Esophagus muscularis mucosa (tissue), 4 donors: Measurements from ENCODE around the gene APP. TPM values are rescaled to one million over a fixed set of nuclear protein-coding genes. Genes with fewer than 3 reads are reported as not detected.

Experiments
- DNase-seq: peaks from one replicate; pipeline ENCODE4 v3.0.0-alpha.2; 2017; ENCODE audit errors: extremely low spot score
- H3K27ac ChIP-seq, 4 donors: fragments of 200-600 bp; sonication (generic); replicated peaks in 1 of 4; 1 replicate in 3 of 4; 2 replicates in 1 of 4; pipeline ENCODE4 v1.5.1; 2016 to 2019; ENCODE audit warnings: mild to moderate bottlenecking in 1 of 4
- H3K27me3 ChIP-seq, 4 donors: fragments of 200-600 bp; sonication (generic); one replicate each; pipeline versions ENCODE4 v1.5.1 to v1.6.0; 2016 to 2019
- H3K36me3 ChIP-seq, 4 donors: fragments of 200-600 bp; sonication (generic); one replicate each; pipeline ENCODE4 v1.5.1; 2016 to 2019
- H3K4me1 ChIP-seq, 4 donors: fragments of 200-600 bp; sonication (generic); one replicate each; pipeline ENCODE4 v1.5.1; 2016 to 2019
- H3K4me3 ChIP-seq, 4 donors: fragments of 200-600 bp; sonication (generic); 1 replicate in 2 of 4; 2 replicates in 2 of 4; pipeline ENCODE4 v1.5.1; 2016 to 2019; ENCODE audit warnings: mild to moderate bottlenecking in 4 of 4, moderate library complexity in 1 of 4
- H3K9me3 ChIP-seq, 4 donors: fragments of 200-600 bp; sonication (generic); 1 replicate in 3 of 4; 2 replicates in 1 of 4; pipeline ENCODE4 v1.5.1; 2016 to 2019
- EP300 ChIP-seq: sonication (generic); formaldehyde crosslinking; IDR thresholded peaks from one replicate; pipeline ENCODE4 v1.6.1; 2017; ENCODE audit warnings: antibody characterized with exemption
- POLR2A ChIP-seq: fragments of 450-650 bp; IDR thresholded peaks from one replicate; pipeline ENCODE4 v1.6.1; 2017; ENCODE audit warnings: antibody characterized with exemption, moderate library complexity, mild to moderate bottlenecking, low read depth
- POLR2AphosphoS5 ChIP-seq, 2 donors: sonication (generic); formaldehyde crosslinking; IDR thresholded peaks; one replicate each; pipeline ENCODE4 v1.6.1; 2017; ENCODE audit warnings: antibody characterized with exemption in 2 of 2
- WGBS: methylation state at CpG from one replicate; pipeline ENCODE4 v1.1.5; 2018; 5-methylcytosine and 5-hydroxymethylcytosine counted together
- intact Hi-C: fragments of 100-400 bp; cut with DNase I; formaldehyde crosslinking; loops from one replicate; pipeline ENCODE4 v1.15.1; 2023
- total RNA-seq, 4 donors: library from RNA; depleted of rRNA; stranded (reverse); fragments of >200 nt; gene quantifications; one replicate each; pipeline versions ENCODE4 v1.1.0 to v1.2.1, GENCODE V29; 2016
- TF ChIP-seq, protein P1 (sequence below), 3 experiments: fragments of 200-600 bp in 2 of 3; fragments of 450-650 bp in 1 of 3; sonication (generic) in 2 of 3; IDR thresholded peaks; one replicate each; pipeline ENCODE4 v1.5.1; 2017 to 2019; ENCODE audit warnings: antibody characterized with exemption in 3 of 3, mild to moderate bottlenecking in 2 of 3, moderate library complexity in 1 of 3

The APP gene
- total RNA-seq, 4 donors from 2014 or later, result 459 to 790 (median 624) TPM

DNA sequence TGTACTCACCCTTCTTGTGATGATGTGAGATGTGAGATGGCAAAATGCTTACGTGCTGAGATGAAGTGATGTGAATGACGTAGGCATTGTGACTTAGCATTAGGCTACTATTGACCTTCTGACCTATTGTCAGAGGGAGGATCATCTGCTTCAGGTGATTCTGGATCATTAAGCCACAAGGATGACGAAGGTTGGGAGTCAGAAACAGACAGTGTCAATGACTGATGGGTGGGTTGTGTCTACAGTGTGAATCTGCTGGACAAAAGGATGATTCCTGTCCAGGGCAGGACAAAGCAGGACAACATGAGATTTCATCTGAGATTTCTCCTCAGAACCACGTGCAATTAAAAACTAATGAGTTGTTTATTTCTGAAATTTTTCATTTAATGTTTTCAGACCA lies 306.8 kb downstream of the APP start:
- no peak for TF ChIP-seq EP300
- TF ChIP-seq, protein P1, sequence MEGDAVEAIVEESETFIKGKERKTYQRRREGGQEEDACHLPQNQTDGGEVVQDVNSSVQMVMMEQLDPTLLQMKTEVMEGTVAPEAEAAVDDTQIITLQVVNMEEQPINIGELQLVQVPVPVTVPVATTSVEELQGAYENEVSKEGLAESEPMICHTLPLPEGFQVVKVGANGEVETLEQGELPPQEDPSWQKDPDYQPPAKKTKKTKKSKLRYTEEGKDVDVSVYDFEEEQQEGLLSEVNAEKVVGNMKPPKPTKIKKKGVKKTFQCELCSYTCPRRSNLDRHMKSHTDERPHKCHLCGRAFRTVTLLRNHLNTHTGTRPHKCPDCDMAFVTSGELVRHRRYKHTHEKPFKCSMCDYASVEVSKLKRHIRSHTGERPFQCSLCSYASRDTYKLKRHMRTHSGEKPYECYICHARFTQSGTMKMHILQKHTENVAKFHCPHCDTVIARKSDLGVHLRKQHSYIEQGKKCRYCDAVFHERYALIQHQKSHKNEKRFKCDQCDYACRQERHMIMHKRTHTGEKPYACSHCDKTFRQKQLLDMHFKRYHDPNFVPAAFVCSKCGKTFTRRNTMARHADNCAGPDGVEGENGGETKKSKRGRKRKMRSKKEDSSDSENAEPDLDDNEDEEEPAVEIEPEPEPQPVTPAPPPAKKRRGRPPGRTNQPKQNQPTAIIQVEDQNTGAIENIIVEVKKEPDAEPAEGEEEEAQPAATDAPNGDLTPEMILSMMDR (IDR thresholded peaks at IDR 0.05), result no peak
- Histone ChIP-seq H3K27me3 (no peaks in the 10 kb centered on the region), H3K4me3 (no peak overlapping the region), H3K9me3 (no peaks in the 10 kb centered on the region), H3K36me3 (no peaks in the 10 kb centered on the region), H3K4me1 (peaks cover 0 to 6% (median 0%) of the 10 kb centered on the region in 4 donors), H3K27ac (no peak overlapping the region)
- no peak for DNase-seq
- 86% methylated on average over 4 of the region's 4 CpGs for WGBS
- intact Hi-C loops, result loop anchor here (5.0 kb wide), 1 partner anchor 71 kb away; no protein-coding TSS in a partner anchor

DNA sequence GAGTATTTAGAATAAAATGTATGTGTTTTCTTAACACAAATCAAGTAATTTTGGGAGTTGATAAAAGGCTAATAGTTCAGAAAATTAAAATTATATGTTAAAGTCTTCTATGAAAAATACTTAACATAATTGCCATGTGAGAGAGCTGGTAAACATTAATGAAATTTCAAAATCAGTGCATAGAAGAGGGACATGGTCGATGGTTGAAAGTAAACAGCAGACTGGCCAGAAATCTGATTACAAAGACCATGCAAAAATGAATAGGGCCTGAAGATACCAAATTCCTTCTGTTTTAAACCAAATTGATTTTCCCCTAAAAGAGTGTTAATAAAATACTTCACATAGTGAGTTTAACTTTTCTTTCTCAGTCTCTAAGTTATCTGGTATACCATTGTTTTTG lies 307.5 kb downstream of the APP start:
- H3K27ac ChIP-seq, result no peak overlapping the region
- 77% methylated on average over 1 of the region's 1 CpG for WGBS
- TF ChIP-seq, protein P1 (IDR thresholded peaks at IDR 0.05), result no peak
- TF ChIP-seq POLR2A (no peak), EP300 (no peak), POLR2AphosphoS5 (IDR thresholded peaks at IDR 0.05) (no peak)
- H3K4me1 ChIP-seq, result peaks cover 0 to 6% (median 0%) of the 10 kb centered on the region in 4 donors
- H3K9me3 ChIP-seq, result no peaks in the 10 kb centered on the region
- no peak for DNase-seq
- intact Hi-C loops, result loop anchor here (5.0 kb wide), 1 partner anchor 71 kb away; no protein-coding TSS in a partner anchor
- H3K4me3 ChIP-seq, result no peak overlapping the region
- no peaks in the 10 kb centered on the region for H3K36me3 ChIP-seq
- H3K27me3 ChIP-seq, result no peaks in the 10 kb centered on the region

- TF ChIP-seq, protein P1 (IDR thresholded peaks at IDR 0.05), result peak; percentile 50 to 69 (median 58)
- no peak for TF ChIP-seq POLR2A
- DNase-seq, result no peak
- intact Hi-C loops, result loop anchor here (5.0 kb wide), 1 partner anchor 70 kb away; no protein-coding TSS in a partner anchor
- Histone ChIP-seq H3K4me3 (no peak overlapping the region), H3K27ac (no peak overlapping the region), H3K9me3 (no peaks in the 10 kb centered on the region), H3K27me3 (no peaks in the 10 kb centered on the region), H3K4me1 (peaks cover 0 to 6% (median 0%) of the 10 kb centered on the region in 4 donors), H3K36me3 (no peaks in the 10 kb centered on the region)
- 64% methylated on average over 1 of the region's 1 CpG for WGBS
Measured at GRCh38 chr21:25862596-25862995, 308.0 kb downstream of the APP start.

DNA sequence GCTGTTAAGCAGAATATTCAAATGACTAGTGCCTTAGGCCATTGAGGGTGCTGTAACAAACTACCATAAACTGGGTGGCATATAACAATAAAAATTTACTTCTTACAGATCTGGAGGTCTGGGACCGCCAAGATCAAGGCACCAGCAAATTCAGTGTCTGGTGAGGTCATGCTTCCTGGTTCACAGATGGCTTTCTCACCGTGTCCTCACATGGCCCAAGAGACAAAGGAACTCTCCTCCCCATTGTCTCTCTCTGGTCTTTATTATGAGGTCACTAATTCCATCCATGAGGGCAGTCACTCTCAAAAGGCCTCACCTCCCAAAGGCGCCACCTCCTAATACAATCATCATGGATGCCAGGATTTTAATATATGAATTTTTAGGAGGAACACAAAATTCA lies 308.5 kb downstream of the APP start:
- Histone ChIP-seq H3K4me3 (no peak overlapping the region), H3K9me3 (no peaks in the 10 kb centered on the region), H3K36me3 (no peaks in the 10 kb centered on the region), H3K4me1 (peaks cover 0 to 9% (median 2%) of the 10 kb centered on the region in 4 donors), H3K27me3 (no peaks in the 10 kb centered on the region), H3K27ac (no peak overlapping the region)
- no peak for DNase-seq
- intact Hi-C loops, result loop anchor here (5.0 kb wide), 1 partner anchor 70 kb away; no protein-coding TSS in a partner anchor
- 82% methylated on average over 3 of the region's 3 CpGs for WGBS
- TF ChIP-seq, protein P1 (IDR thresholded peaks at IDR 0.05), result no peak
- TF ChIP-seq POLR2AphosphoS5 (IDR thresholded peaks at IDR 0.05) (no peak), POLR2A (no peak), EP300 (no peak)

- H3K9me3 ChIP-seq, result no peaks in the 10 kb centered on the region
- no peak overlapping the region for H3K4me3 ChIP-seq
- peaks cover 0 to 14% (median 3%) of the 10 kb centered on the region in 4 donors for H3K4me1 ChIP-seq
- DNase-seq, result no peak
- intact Hi-C loops, result no loop called here
- no peaks in the 10 kb centered on the region for H3K36me3 ChIP-seq
- no peak overlapping the region for H3K27ac ChIP-seq
- 43% methylated on average over 5 of the region's 5 CpGs for WGBS
- H3K27me3 ChIP-seq, result no peaks in the 10 kb centered on the region
- TF ChIP-seq POLR2A, result no peak
- TF ChIP-seq EP300, result no peak
- TF ChIP-seq, protein P1 (IDR thresholded peaks at IDR 0.05), result no peak
- TF ChIP-seq POLR2AphosphoS5 (IDR thresholded peaks at IDR 0.05), result no peak
Measured at GRCh38 chr21:25859235-25859929, 311.2 kb downstream of the APP start.
